ENCODE data around the gene CDKN2AIPNL. TPM values are rescaled to one million over a fixed set of nuclear protein-coding genes. Genes with fewer than 3 reads are reported as not detected.
A peak's percentile ranks its signal among the peaks of the same experiment; 100 is the strongest.

The CDKN2AIPNL gene
- total and polyA plus RNA-seq, 2 of the 8 experiments (the other 6 are each of a cell fraction or from before 2014, with no cell fraction given) = 40.0 to 56.3 TPM

GRCh38 chr5:134457801-134458200 is 46.1 kb upstream of the CDKN2AIPNL start:
- Histone ChIP-seq H3K79me1 (ENCODE audit: low read depth, low read length) (no peaks in the 10 kb centered on the region), H3K27ac (ENCODE audit: low read depth, low read length) (no peak overlapping the region), H2AK5ac (ENCODE audit: low read depth, low read length) (0 out of 2 replicates have a peak overlapping the region, but pooled peaks have one; percentile 4), H3K4me3 (ENCODE audit: extremely low read depth in 1 of 4, insufficient read depth in 2 of 4, low read depth in 3 of 4, low read length in 4 of 4) (no peak overlapping the region), H3K79me2 (ENCODE audit: control insufficient read depth in 1 of 2, insufficient read depth in 2 of 2, low read length in 2 of 2) (no peaks in the 10 kb centered on the region), H4K8ac (ENCODE audit: extremely low read depth, insufficient read depth, low read length) (peak overlapping the region; percentile 36; the same call in 1 of the 2 replicates), H2BK120ac (replicated peaks; ENCODE audit: low read depth, low read length) (no peak overlapping the region), H3K9me3 (ENCODE audit: insufficient read depth in 2 of 2, low read depth in 1 of 2, low read length in 1 of 2) (no peaks in the 10 kb centered on the region), H3K18ac (ENCODE audit: extremely low read depth, low read length) (no peak overlapping the region), H2AFZ (ENCODE audit: low read length) (no peak overlapping the region), H4K5ac (ENCODE audit: insufficient read length, low read depth, low read length) (no peak overlapping the region), H3K27me3 (replicated peaks in 1 of 4; ENCODE audit: control insufficient read depth in 3 of 4, extremely low read depth in 1 of 4, insufficient read depth in 3 of 4, low read length in 3 of 4) (no peaks in the 10 kb centered on the region), H3K56ac (replicated peaks; ENCODE audit: insufficient read length, low read depth, low read length) (no peak overlapping the region), H3K36me3 (ENCODE audit: control insufficient read depth in 2 of 4, insufficient read depth in 4 of 4, low read length in 3 of 4) (no peaks in the 10 kb centered on the region), H3K4me1 (replicated peaks in 1 of 4; ENCODE audit: control insufficient read depth in 3 of 4, insufficient read depth in 4 of 4, low read length in 3 of 4) (peaks cover 0 to 4% (median 0%) of the 10 kb centered on the region in 4 experiments; a peak in 1 of 7 replicates), H3K4ac (replicated peaks; ENCODE audit: insufficient read length, low read depth, low read length) (no peak overlapping the region), H3K4me2 (ENCODE audit: insufficient read depth in 1 of 2, low read depth in 2 of 2, low read length in 2 of 2) (no peak overlapping the region), H4K91ac (replicated peaks; ENCODE audit: insufficient read length, low read length) (no peak overlapping the region), H3K23ac (ENCODE audit: insufficient read length) (no peak overlapping the region), H3K9ac (replicated peaks in 1 of 4; ENCODE audit: extremely low read depth in 1 of 4, low read depth in 3 of 4, low read length in 3 of 4) (no peak overlapping the region), H2BK5ac (ENCODE audit: low read depth, low read length) (no peak overlapping the region), H4K20me1 (replicated peaks in 1 of 2; ENCODE audit: control insufficient read depth in 1 of 2, insufficient read depth in 2 of 2, low read length in 2 of 2) (no peaks in the 10 kb centered on the region), H3K23me2 (ENCODE audit: low read depth, low read length) (no peaks in the 10 kb centered on the region), H2BK15ac (ENCODE audit: low read length) (no peak overlapping the region), H3K14ac (ENCODE audit: insufficient read length) (no peak overlapping the region), H2BK20ac (ENCODE audit: low read length) (no peak overlapping the region), H2BK12ac (ENCODE audit: low read depth, low read length) (no peak overlapping the region)
- FAIRE-seq (no peak), DNase-seq (ENCODE audit: low read depth in 1 of 2, low spot score in 2 of 2) (no peak)
- CTCF ChIA-PET (ENCODE audit: partially characterized antibody) = interaction anchor here (0.9 to 3.9 kb wide), 5 partner anchors 9 to 54 kb away, joined by 3 to 19 read pairs (median 8); partner anchors contain the start of gene CDKN2AIPNL
- WGBS, 2 experiments (ENCODE audit: extremely low coverage in 1 of 2, insufficient coverage in 1 of 2, insufficient read length in 1 of 2, insufficient replicate concordance in 2 of 2, low coverage in 1 of 2, low lambda C conversion rate in 2 of 2, missing lambda C conversion rate in 1 of 2) = 85% methylated on average over 3 of the region's 3 CpGs; no CpG with 5 or more reads in 1 of the 2 experiments
- POLR2A ChIA-PET (ENCODE audit: partially characterized antibody) = interaction anchor here (0.6 to 1.7 kb wide), 7 partner anchors 9 to 63 kb away, joined by 3 to 7 read pairs (median 3); no protein-coding TSS in a partner anchor
- TF ChIP-seq CHD1 (IDR thresholded peaks at IDR 0.05; ENCODE audit: low read depth, low read length) (no peak), SP4 (IDR thresholded peaks at IDR 0.05; ENCODE audit: low read length) (no peak), ASH2L (IDR thresholded peaks at IDR 0.05; ENCODE audit: low read length) (no peak), TAF7 (optimal IDR thresholded peaks at IDR 0.05; ENCODE audit: borderline replicate concordance, low read depth, low read length) (no peak), SIRT6 (IDR thresholded peaks at IDR 0.05; ENCODE audit: low read length) (no peak), MAFK (IDR thresholded peaks at IDR 0.05; ENCODE audit: low read depth, low read length) (no peak), SAP30 (IDR thresholded peaks at IDR 0.05; ENCODE audit: insufficient read depth, insufficient replicate concordance, low read length) (no peak), RFX5 (IDR thresholded peaks at IDR 0.05; ENCODE audit: borderline replicate concordance, low read depth, low read length) (no peak)
- TF ChIP-seq, protein P1, sequence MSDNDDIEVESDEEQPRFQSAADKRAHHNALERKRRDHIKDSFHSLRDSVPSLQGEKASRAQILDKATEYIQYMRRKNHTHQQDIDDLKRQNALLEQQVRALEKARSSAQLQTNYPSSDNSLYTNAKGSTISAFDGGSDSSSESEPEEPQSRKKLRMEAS (IDR thresholded peaks at IDR 0.05) = no peak
- TF ChIP-seq, protein P2, sequence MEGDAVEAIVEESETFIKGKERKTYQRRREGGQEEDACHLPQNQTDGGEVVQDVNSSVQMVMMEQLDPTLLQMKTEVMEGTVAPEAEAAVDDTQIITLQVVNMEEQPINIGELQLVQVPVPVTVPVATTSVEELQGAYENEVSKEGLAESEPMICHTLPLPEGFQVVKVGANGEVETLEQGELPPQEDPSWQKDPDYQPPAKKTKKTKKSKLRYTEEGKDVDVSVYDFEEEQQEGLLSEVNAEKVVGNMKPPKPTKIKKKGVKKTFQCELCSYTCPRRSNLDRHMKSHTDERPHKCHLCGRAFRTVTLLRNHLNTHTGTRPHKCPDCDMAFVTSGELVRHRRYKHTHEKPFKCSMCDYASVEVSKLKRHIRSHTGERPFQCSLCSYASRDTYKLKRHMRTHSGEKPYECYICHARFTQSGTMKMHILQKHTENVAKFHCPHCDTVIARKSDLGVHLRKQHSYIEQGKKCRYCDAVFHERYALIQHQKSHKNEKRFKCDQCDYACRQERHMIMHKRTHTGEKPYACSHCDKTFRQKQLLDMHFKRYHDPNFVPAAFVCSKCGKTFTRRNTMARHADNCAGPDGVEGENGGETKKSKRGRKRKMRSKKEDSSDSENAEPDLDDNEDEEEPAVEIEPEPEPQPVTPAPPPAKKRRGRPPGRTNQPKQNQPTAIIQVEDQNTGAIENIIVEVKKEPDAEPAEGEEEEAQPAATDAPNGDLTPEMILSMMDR (IDR thresholded peaks at IDR 0.05; ENCODE audit: control extremely low read depth in 1 of 3, insufficient read depth in 1 of 3, low read depth in 1 of 3, low read length in 3 of 3) = no peak
- TF ChIP-seq, protein P3, sequence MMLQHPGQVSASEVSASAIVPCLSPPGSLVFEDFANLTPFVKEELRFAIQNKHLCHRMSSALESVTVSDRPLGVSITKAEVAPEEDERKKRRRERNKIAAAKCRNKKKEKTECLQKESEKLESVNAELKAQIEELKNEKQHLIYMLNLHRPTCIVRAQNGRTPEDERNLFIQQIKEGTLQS (IDR thresholded peaks at IDR 0.05; ENCODE audit: insufficient read depth, low read depth, low read length) = no peak
